Vagina (tissue), 2 donors: ENCODE data around the gene NGEF.

Experiments used
- POLR2AphosphoS5 ChIP-seq, 2 donors: sonication (generic); formaldehyde crosslinking; IDR thresholded peaks; one replicate each; pipeline ENCODE4 v1.9.0; 2017; ENCODE audit warnings: antibody characterized with exemption in 2 of 2, mild to moderate bottlenecking in 2 of 2, low read depth in 1 of 2; ENCODE audit not compliant: insufficient read depth in 1 of 2
- TF ChIP-seq, protein P1 (sequence below), 3 experiments: fragments of 450-650 bp in 2 of 3; fragments of 200-600 bp in 1 of 3; sonication (generic) in 1 of 3; IDR thresholded peaks; one replicate each; pipeline ENCODE4 v1.5.1; 2017 to 2019; ENCODE audit warnings: antibody characterized with exemption in 3 of 3, mild to moderate bottlenecking in 2 of 3, moderate library complexity in 2 of 3

DNA sequence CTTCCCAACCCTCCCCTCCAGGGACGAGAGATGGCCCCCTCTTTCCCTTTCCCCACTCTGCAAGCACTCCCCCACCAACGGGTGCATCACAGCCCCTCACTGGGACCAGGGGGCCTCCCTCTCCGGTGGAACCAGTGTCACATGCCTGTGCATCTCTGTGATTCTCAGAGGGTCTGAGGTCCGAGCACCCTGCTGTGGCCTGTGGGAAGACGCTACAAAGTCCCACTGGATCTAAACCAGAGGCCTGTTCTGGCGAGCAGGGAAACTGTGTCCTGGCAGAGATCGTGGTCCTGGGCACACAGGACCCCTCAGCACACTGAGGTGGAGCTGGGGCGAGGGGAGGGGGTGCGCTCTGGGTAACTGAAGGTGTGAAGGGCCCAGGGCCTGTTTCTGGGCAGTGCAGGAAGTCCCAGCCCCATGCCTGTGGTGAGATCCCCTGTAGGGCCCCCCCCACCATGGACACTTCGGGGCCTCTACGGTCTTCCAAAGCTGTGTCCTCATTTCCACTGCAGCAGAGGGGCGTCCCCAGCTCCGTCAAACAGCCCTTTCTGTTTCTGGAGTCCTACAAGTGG is 135.0 kb downstream of the NGEF start:
- TF ChIP-seq, protein P1, sequence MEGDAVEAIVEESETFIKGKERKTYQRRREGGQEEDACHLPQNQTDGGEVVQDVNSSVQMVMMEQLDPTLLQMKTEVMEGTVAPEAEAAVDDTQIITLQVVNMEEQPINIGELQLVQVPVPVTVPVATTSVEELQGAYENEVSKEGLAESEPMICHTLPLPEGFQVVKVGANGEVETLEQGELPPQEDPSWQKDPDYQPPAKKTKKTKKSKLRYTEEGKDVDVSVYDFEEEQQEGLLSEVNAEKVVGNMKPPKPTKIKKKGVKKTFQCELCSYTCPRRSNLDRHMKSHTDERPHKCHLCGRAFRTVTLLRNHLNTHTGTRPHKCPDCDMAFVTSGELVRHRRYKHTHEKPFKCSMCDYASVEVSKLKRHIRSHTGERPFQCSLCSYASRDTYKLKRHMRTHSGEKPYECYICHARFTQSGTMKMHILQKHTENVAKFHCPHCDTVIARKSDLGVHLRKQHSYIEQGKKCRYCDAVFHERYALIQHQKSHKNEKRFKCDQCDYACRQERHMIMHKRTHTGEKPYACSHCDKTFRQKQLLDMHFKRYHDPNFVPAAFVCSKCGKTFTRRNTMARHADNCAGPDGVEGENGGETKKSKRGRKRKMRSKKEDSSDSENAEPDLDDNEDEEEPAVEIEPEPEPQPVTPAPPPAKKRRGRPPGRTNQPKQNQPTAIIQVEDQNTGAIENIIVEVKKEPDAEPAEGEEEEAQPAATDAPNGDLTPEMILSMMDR (IDR thresholded peaks at IDR 0.05) = no peak
- TF ChIP-seq POLR2AphosphoS5 (IDR thresholded peaks at IDR 0.05; ENCODE audit: insufficient read depth in 1 of 2, low read depth in 1 of 2) = no peak
